Measurements from ENCODE around the gene LMX1B.
"Not testable (repeated sequence)": the region's sequence is repeated elsewhere in the genome, so short reads cannot be mapped to it uniquely, and the experiment has no call there.

Gene LMX1B

GRCh38 chr9:126708178-126708577, 94.5 kb downstream of the LMX1B start:
- no peaks in the 10 kb centered on the region for H3K79me2 ChIP-seq (ENCODE audit: insufficient read depth, low read length)
- TF ChIP-seq CTCF (IDR thresholded peaks at IDR 0.05; ENCODE audit: insufficient read depth, low read length, poor library complexity, severe bottlenecking) (no peak), EZH2phosphoT487 (conservative IDR thresholded peaks at IDR 0.05; ENCODE audit: low read length) (no peak)
- no peak overlapping the region for H2AFZ ChIP-seq (ENCODE audit: low read depth, low read length, severe bottlenecking)
- no peaks in the 10 kb centered on the region for H3K27me3 ChIP-seq (ENCODE audit: low read length)
- H3K4me3 ChIP-seq (ENCODE audit: insufficient read depth, low read length, poor library complexity, severe bottlenecking), result no peak overlapping the region
- no peak overlapping the region for H3K9ac ChIP-seq (ENCODE audit: low read length)
- no peaks in the 10 kb centered on the region for H3K36me3 ChIP-seq (ENCODE audit: low read length)
- no peaks in the 10 kb centered on the region for H3F3A ChIP-seq (ENCODE audit: insufficient read depth)
- no peaks in the 10 kb centered on the region for H4K20me1 ChIP-seq (ENCODE audit: low read depth, low read length)
- H3K27ac ChIP-seq (ENCODE audit: low read depth, low read length), result no peak overlapping the region
- H3K9me3 ChIP-seq (ENCODE audit: insufficient read depth, low read length), result no peaks in the 10 kb centered on the region
- H3K9me2 ChIP-seq (replicated peaks; ENCODE audit: insufficient read depth, low read length), result no peaks in the 10 kb centered on the region
- no peak overlapping the region for H3K4me2 ChIP-seq (ENCODE audit: low read depth, low read length, poor library complexity, severe bottlenecking)

DNA sequence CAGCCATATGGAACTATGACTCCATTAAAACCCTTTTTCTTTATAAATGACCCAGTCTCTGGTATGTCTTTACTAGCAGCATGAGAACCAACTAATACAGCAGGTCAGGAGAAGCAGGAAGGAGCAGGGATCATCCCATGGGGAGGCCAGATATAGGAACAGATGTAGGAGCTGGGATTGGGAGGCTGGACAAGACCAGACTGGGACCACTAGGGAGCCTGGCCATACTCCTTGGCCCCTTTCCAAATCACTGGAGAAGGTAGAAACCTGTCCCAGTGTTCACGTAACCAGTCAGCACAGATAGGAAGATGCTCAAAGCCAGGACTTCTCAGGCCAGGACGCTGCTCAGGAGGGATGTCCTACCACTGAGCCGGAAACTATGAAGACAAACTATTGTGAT, 95.5 kb downstream of the LMX1B start:
- Histone ChIP-seq H3K9me2 (replicated peaks; ENCODE audit: insufficient read depth, low read length) (no peaks in the 10 kb centered on the region), H3K27me3 (ENCODE audit: low read length) (no peaks in the 10 kb centered on the region), H3K4me2 (ENCODE audit: low read depth, low read length, poor library complexity, severe bottlenecking) (no peak overlapping the region), H3K9ac (ENCODE audit: low read length) (no peak overlapping the region), H3K79me2 (ENCODE audit: insufficient read depth, low read length) (no peaks in the 10 kb centered on the region), H3K4me3 (ENCODE audit: insufficient read depth, low read length, poor library complexity, severe bottlenecking) (no peak overlapping the region), H3K9me3 (ENCODE audit: insufficient read depth, low read length) (no peaks in the 10 kb centered on the region), H4K20me1 (ENCODE audit: low read depth, low read length) (no peaks in the 10 kb centered on the region), H3K36me3 (ENCODE audit: low read length) (no peaks in the 10 kb centered on the region), H2AFZ (ENCODE audit: low read depth, low read length, severe bottlenecking) (no peak overlapping the region), H3F3A (ENCODE audit: insufficient read depth) (no peaks in the 10 kb centered on the region), H3K27ac (ENCODE audit: low read depth, low read length) (no peak overlapping the region)
- TF ChIP-seq CTCF (IDR thresholded peaks at IDR 0.05; ENCODE audit: insufficient read depth, low read length, poor library complexity, severe bottlenecking) (no peak), EZH2phosphoT487 (conservative IDR thresholded peaks at IDR 0.05; ENCODE audit: low read length) (no peak)

GRCh38 chr9:126715382-126715781, 101.7 kb downstream of the LMX1B start:
- no peak overlapping the region for H3K4me3 ChIP-seq (ENCODE audit: insufficient read depth, low read length, poor library complexity, severe bottlenecking)
- TF ChIP-seq EZH2phosphoT487 (conservative IDR thresholded peaks at IDR 0.05; ENCODE audit: low read length), result no peak
- TF ChIP-seq CTCF (IDR thresholded peaks at IDR 0.05; ENCODE audit: insufficient read depth, low read length, poor library complexity, severe bottlenecking), result no peak
- no peak overlapping the region for H3K9ac ChIP-seq (ENCODE audit: low read length)
- no peaks in the 10 kb centered on the region for H3F3A ChIP-seq (ENCODE audit: insufficient read depth)
- no peaks in the 10 kb centered on the region for H3K9me2 ChIP-seq (replicated peaks; ENCODE audit: insufficient read depth, low read length)
- H3K79me2 ChIP-seq (ENCODE audit: insufficient read depth, low read length), result no peaks in the 10 kb centered on the region
- H3K4me2 ChIP-seq (ENCODE audit: low read depth, low read length, poor library complexity, severe bottlenecking), result no peak overlapping the region
- H3K9me3 ChIP-seq (ENCODE audit: insufficient read depth, low read length), result no peaks in the 10 kb centered on the region
- H2AFZ ChIP-seq (ENCODE audit: low read depth, low read length, severe bottlenecking), result no peak overlapping the region
- no peaks in the 10 kb centered on the region for H3K27me3 ChIP-seq (ENCODE audit: low read length)
- H3K27ac ChIP-seq (ENCODE audit: low read depth, low read length), result no peak overlapping the region
- no peaks in the 10 kb centered on the region for H4K20me1 ChIP-seq (ENCODE audit: low read depth, low read length)
- no peaks in the 10 kb centered on the region for H3K36me3 ChIP-seq (ENCODE audit: low read length)

DNA sequence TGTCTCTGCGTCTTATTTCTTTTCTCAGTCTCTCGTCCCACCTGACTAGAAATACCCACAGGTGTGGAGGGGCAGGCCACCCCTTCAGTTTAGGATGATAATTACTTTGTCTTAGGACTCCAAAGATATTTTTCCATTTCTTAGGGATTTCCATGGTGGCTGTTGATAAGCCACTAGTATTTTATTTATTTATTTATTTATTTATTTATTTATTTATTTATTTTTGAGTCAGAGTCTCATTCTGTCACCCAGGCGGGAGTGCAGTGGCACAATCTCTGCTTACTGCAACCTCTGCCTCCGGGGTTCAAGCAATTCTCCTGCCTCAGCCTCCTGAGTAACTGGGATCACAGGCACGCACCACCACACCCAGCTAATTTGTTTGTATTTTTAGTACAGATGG, 103.7 kb downstream of the LMX1B start:
- not testable (repeated sequence) for H3K9me2 ChIP-seq (replicated peaks; ENCODE audit: insufficient read depth, low read length); H3K79me2 ChIP-seq (ENCODE audit: insufficient read depth, low read length); H3K4me2 ChIP-seq (ENCODE audit: low read depth, low read length, poor library complexity, severe bottlenecking); H3K36me3 ChIP-seq (ENCODE audit: low read length); H4K20me1 ChIP-seq (ENCODE audit: low read depth, low read length); H3K9me3 ChIP-seq (ENCODE audit: insufficient read depth, low read length); H3K27ac ChIP-seq (ENCODE audit: low read depth, low read length); H3K9ac ChIP-seq (ENCODE audit: low read length); H2AFZ ChIP-seq (ENCODE audit: low read depth, low read length, severe bottlenecking); H3K4me3 ChIP-seq (ENCODE audit: insufficient read depth, low read length, poor library complexity, severe bottlenecking); H3K27me3 ChIP-seq (ENCODE audit: low read length); H3F3A ChIP-seq (ENCODE audit: insufficient read depth)

Data from SU-DHL-6 (cell line).